Endothelial cell of umbilical vein (primary cell): ENCODE measurements around the gene SP140. TPM values are rescaled to one million over a fixed set of nuclear protein-coding genes. Genes with fewer than 3 reads are reported as not detected.
"Not testable (repeated sequence)": the region's sequence is repeated elsewhere in the genome, so short reads cannot be mapped to it uniquely, and the experiment has no call there.

Experiments used
- BruUV-seq: library from RNA; stranded (reverse); fragments of 400-500 nt; replicated peaks from 2 replicates; lab custom pipeline; 2021; lab: Mats Ljungman, UMichigan
- CTCF ChIA-PET: fragments of 300-600, 350-600 bp; sonication (Branson Sonifier 250); formaldehyde crosslinking; loops from one replicate; lab custom pipeline; 2021; ENCODE audit warnings: antibody characterized with exemption, inconsistent platforms; lab: Charles Lee
- POLR2A ChIA-PET: fragments of 300-600, 350-600 bp; sonication (Branson Sonifier 250); formaldehyde crosslinking; loops from one replicate; lab custom pipeline; 2021; ENCODE audit warnings: antibody characterized with exemption, inconsistent platforms; lab: Charles Lee
- DNase-seq: peaks from one replicate; pipeline ENCODE4 v3.0.0-alpha.2; 2011; ENCODE audit warnings: low read depth, low spot score
- FAIRE-seq: peaks from 2 replicates; lab custom pipeline; 2011; peaks lifted over from hg19 to GRCh38; lab: Jason Lieb, UNC
- H2AFZ ChIP-seq: 2 replicates; pipeline ENCODE4 v1.6.0; 2012; ENCODE audit warnings: low read depth, low read length, control low read depth, inconsistent platforms
- H3K27ac ChIP-seq: 2 replicates; pipeline ENCODE4 v1.5.1; 2011; ENCODE audit warnings: low read depth, mild to moderate bottlenecking, control low read depth, low read length, moderate library complexity; ENCODE audit not compliant: insufficient read depth
- H3K27me3 ChIP-seq, 2 experiments: 2 replicates each; pipeline versions ENCODE4 v1.6.0 to v1.6.1; 2011; ENCODE audit warnings: low read length in 2 of 2, mixed read lengths in 1 of 2; ENCODE audit not compliant: control insufficient read depth in 2 of 2, insufficient read depth in 2 of 2
- H3K36me3 ChIP-seq, 2 experiments: 2 replicates in 1 of 2; 3 replicates in 1 of 2; pipeline ENCODE4 v1.5.1; 2011; ENCODE audit warnings: low read length in 2 of 2, mild to moderate bottlenecking in 1 of 2, moderate library complexity in 1 of 2; ENCODE audit not compliant: control insufficient read depth in 2 of 2, insufficient read depth in 2 of 2; ENCODE audit errors: extremely low read depth in 1 of 2
- H3K4me1 ChIP-seq: 3 replicates; pipeline ENCODE4 v1.5.1; 2011; ENCODE audit warnings: mild to moderate bottlenecking, low read length; ENCODE audit not compliant: control insufficient read depth, insufficient read depth; ENCODE audit errors: extremely low read depth
- H3K4me2 ChIP-seq: 2 replicates; pipeline ENCODE4 v1.6.1; 2011; ENCODE audit warnings: low read length, control low read depth, mixed read lengths; ENCODE audit not compliant: insufficient read depth
- H3K4me3 ChIP-seq, 3 experiments: fragments of 200-600 bp in 1 of 3; sonication (generic), shearing (Covaris generic) in 1 of 3; replicated peaks in 1 of 3; 2 replicates each; pipeline ENCODE4 v1.5.1; 2011 to 2016; ENCODE audit warnings: control low read depth in 3 of 3, low read length in 3 of 3, mild to moderate bottlenecking in 2 of 3, inconsistent platforms in 1 of 3, low read depth in 1 of 3, moderate library complexity in 1 of 3; ENCODE audit not compliant: insufficient read depth in 1 of 3
- H3K79me2 ChIP-seq: 2 replicates; pipeline ENCODE4 v1.6.0; 2012; ENCODE audit warnings: low read length, inconsistent platforms; ENCODE audit not compliant: control insufficient read depth, insufficient read depth
- H3K9ac ChIP-seq: replicated peaks from 2 replicates; pipeline ENCODE3; 2011; ENCODE audit warnings: low read length, control low read depth; ENCODE audit not compliant: insufficient read depth; ENCODE audit errors: extremely low read depth
- H3K9me1 ChIP-seq: replicated peaks from 3 replicates; pipeline ENCODE4 v1.6.0; 2011; ENCODE audit warnings: mild to moderate bottlenecking, low read length; ENCODE audit not compliant: control insufficient read depth, insufficient read depth; ENCODE audit errors: extremely low read depth
- H3K9me3 ChIP-seq: replicated peaks from 2 replicates; pipeline ENCODE4 v1.5.1; 2012; ENCODE audit warnings: low read length, inconsistent platforms; ENCODE audit not compliant: control insufficient read depth, insufficient read depth
- H4K20me1 ChIP-seq: replicated peaks from 2 replicates; pipeline ENCODE3; 2011; ENCODE audit warnings: mild to moderate bottlenecking, low read length; ENCODE audit not compliant: control insufficient read depth, insufficient read depth; ENCODE audit errors: extremely low read depth
- CTCF ChIP-seq, 2 donors: IDR thresholded peaks; 1 replicate in 1 of 2; 2 replicates in 1 of 2; pipeline ENCODE4 v1.5.1; 2011; ENCODE audit warnings: low read length in 2 of 2, mild to moderate bottlenecking in 2 of 2, moderate library complexity in 2 of 2, control low read depth in 1 of 2, inconsistent platforms in 1 of 2, low read depth in 1 of 2; ENCODE audit not compliant: insufficient read depth in 1 of 2; ENCODE audit errors: extremely low read depth in 1 of 2
- EZH2 ChIP-seq: IDR thresholded peaks from 2 replicates; pipeline ENCODE4 v1.6.1; 2012; ENCODE audit warnings: borderline replicate concordance, low read depth, mild to moderate bottlenecking, moderate library complexity, low read length, inconsistent platforms; ENCODE audit not compliant: severe bottlenecking
- FOS ChIP-seq: IDR thresholded peaks from 2 replicates; pipeline ENCODE4 v1.6.1; 2011; ENCODE audit warnings: mild to moderate bottlenecking, low read length, moderate library complexity, borderline replicate concordance; ENCODE audit not compliant: insufficient read depth
- GATA2 ChIP-seq: IDR thresholded peaks from 2 replicates; pipeline ENCODE4 v1.7.0; 2011; ENCODE audit warnings: low read depth, mild to moderate bottlenecking, moderate library complexity, mixed read lengths, low read length; ENCODE audit not compliant: insufficient read length, insufficient read depth
- JUN ChIP-seq: IDR thresholded peaks from 2 replicates; pipeline ENCODE4 v1.6.1; 2011; ENCODE audit warnings: borderline replicate concordance, low read depth; ENCODE audit not compliant: insufficient read length, insufficient read depth
- MYC ChIP-seq: IDR thresholded peaks from one replicate; pipeline ENCODE4 v1.6.1; 2011; ENCODE audit warnings: mild to moderate bottlenecking, low read depth, low read length
- POLR2A ChIP-seq: IDR thresholded peaks from 2 replicates; pipeline ENCODE4 v1.6.1; 2012; ENCODE audit warnings: low read depth, mild to moderate bottlenecking, control low read depth, low read length
- POLR2AphosphoS5 ChIP-seq: IDR thresholded peaks from 2 replicates; pipeline ENCODE4 v1.6.1; 2012; ENCODE audit warnings: low read depth, mild to moderate bottlenecking, control low read depth, low read length, moderate library complexity; ENCODE audit not compliant: insufficient read depth
- dilution Hi-C: fragments of 300-500 bp; cut with MboI; formaldehyde crosslinking; loops from one replicate; pipeline ENCODE4 v1.15.0; 2019; ENCODE audit warnings: low sequenced_read_pairs; ENCODE audit not compliant: extremely low pct_ligation_motif_present
- intact Hi-C: fragments of 100-400 bp; cut with micrococcal nuclease; formaldehyde crosslinking; loops from one replicate; pipeline ENCODE4 v1.10.0; 2022
- polyA plus RNA-seq, 4 experiments: library from polyadenylated mRNA; depleted of rRNA in 3 of 4; stranded (reverse) in 3 of 4; unstranded in 1 of 4; fragments of >200 nt; gene quantifications; 2 replicates each; pipeline versions ENCODE4 v1.2.1 to v1.2.3, GENCODE V29; 2011 to 2012; ENCODE audit warnings: missing spikeins in 1 of 4
- total RNA-seq: library from RNA; stranded (reverse); gene quantifications from 2 replicates; pipeline ENCODE4 v1.2.3, GENCODE V29; 2021
- TF ChIP-seq, protein P1 (sequence below): IDR thresholded peaks from 2 replicates; pipeline ENCODE4 v1.6.1; 2011; ENCODE audit not compliant: insufficient read depth, insufficient read length

The SP140 gene
- total and polyA plus RNA-seq, 2 donors (not counting 3 experiments of a cell fraction or from before 2014, with no cell fraction given), result not detected

- H3K4me3 ChIP-seq, result no peak overlapping the region
- H3K4me1 ChIP-seq, result no peaks in the 10 kb centered on the region
- H3K9me1 ChIP-seq, result no peaks in the 10 kb centered on the region
- TF ChIP-seq POLR2A (no peak), EZH2 (no peak), MYC (no peak), FOS (no peak), GATA2 (no peak), JUN (no peak), POLR2AphosphoS5 (no peak), CTCF (IDR thresholded peaks at IDR 0.05; ENCODE audit: extremely low read depth in 1 of 2, insufficient read depth in 1 of 2, low read depth in 1 of 2, low read length in 2 of 2) (no peak)
- TF ChIP-seq, protein P1, sequence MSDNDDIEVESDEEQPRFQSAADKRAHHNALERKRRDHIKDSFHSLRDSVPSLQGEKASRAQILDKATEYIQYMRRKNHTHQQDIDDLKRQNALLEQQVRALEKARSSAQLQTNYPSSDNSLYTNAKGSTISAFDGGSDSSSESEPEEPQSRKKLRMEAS, result no peak
- no peaks in the 10 kb centered on the region for H3K36me3 ChIP-seq
- POLR2A ChIA-PET, result no interaction called here
- intact Hi-C loops, result no loop called here
- FAIRE-seq, result no peak
- no peak overlapping the region for H3K4me2 ChIP-seq
- no peak overlapping the region for H3K9ac ChIP-seq
- H3K79me2 ChIP-seq, result no peaks in the 10 kb centered on the region
- CTCF ChIA-PET, result no interaction called here
- no peaks in the 10 kb centered on the region for H3K9me3 ChIP-seq
- no peak overlapping the region for H3K27ac ChIP-seq
- dilution Hi-C loops, result no loop called here
- H2AFZ ChIP-seq, result no peak overlapping the region
- BruUV-seq, result no TSS peak
- no peak for DNase-seq
- H4K20me1 ChIP-seq, result no peaks in the 10 kb centered on the region
- no peaks in the 10 kb centered on the region for H3K27me3 ChIP-seq
Measured at GRCh38 chr2:230262246-230262645, 36.7 kb downstream of the SP140 start.

DNA sequence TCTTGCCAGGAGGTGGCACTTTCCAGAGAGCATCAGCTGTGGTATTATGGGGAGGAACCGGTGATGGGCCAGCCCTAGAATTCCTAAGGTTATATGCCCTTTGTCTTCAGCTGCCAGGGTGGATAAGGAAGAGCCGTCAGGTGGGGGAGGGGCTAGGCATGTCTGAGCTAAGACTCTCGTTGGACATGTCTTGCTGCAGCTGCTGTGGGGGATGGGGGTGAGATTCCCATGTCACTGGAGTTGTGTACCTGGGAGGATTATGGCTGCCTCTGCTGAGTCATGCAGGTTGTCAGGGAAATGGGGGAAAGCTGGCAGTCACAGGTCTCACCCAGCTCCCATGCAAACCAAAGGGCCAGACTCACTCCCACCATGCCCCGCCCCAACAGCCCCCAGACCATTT is 39.4 kb downstream of the SP140 start:
- H3K4me2 ChIP-seq, POLR2A ChIA-PET, H3K9me1 ChIP-seq, H4K20me1 ChIP-seq, dilution Hi-C loops, H3K4me3 ChIP-seq, FAIRE-seq, H2AFZ ChIP-seq, H3K9ac ChIP-seq, H3K36me3 ChIP-seq, H3K9me3 ChIP-seq, DNase-seq, CTCF ChIA-PET, H3K27me3 ChIP-seq, H3K4me1 ChIP-seq, BruUV-seq, H3K79me2 ChIP-seq, H3K27ac ChIP-seq, intact Hi-C loops: not testable (repeated sequence)
